HG03196 (cell line): ENCODE results near the gene ATP11B.

Source experiments
- ATAC-seq: cut with Tn5 transposase; IDR thresholded peaks from one replicate; pipeline ENCODE4 v1.9.1; 2021; ENCODE audit not compliant: unreplicated experiment

Gene ATP11B

DNA sequence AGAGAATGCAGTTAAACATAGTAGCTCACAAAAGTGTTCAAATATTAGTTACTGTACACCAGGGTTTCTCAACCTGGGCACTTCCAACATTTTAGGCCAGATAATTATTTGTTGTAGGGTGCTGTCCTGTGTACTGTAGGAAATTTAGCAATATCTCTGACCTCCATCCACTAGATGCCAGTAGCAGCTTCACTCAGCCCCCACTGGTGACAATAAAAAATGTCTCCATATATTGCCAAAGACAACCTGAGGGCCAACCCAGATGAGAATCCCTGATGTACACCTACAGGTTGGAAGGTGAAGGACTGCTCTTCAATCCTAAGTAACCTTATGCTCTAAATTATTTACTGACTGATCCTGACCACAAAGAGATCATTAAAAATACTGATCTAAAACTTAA is 154.6 kb downstream of the ATP11B start:
- ATAC-seq, result no peak

DNA sequence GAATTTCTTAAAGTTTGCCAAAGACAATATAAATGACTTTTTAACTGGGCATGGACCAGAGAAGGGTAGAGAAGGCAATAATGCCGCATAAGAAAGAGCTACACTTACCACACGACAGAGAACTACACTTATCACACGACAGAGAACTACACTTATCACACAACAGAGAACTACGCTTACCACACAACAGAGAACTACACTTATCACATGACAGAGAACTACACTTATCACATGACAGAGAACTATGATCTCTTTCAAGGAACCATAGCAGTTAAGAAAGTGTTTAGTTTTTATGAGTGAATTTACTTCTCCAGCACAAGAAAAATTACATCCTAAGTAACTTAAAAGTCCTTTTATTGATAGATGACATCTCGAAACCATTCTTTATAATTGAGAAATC is 155.0 kb downstream of the ATP11B start:
- ATAC-seq, result no peak

DNA sequence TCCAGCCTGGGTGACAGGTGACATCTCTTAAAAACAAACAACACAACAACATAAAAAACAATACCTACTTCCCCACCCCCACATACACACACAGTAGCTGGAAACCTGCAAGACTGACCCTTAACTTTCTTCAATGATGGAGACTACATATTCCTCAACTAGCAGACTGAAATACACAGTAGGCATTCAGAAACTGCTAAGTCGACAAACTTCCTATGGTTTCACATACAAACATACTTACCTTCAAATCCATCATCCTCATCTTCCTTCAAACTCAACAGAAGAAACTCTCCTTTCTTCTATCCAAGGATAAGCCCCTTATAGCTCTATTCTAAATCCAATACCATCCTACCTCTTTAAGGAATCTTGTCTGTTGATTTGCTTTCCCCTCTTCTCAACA is 156.4 kb downstream of the ATP11B start:
- ATAC-seq, result no peak

DNA sequence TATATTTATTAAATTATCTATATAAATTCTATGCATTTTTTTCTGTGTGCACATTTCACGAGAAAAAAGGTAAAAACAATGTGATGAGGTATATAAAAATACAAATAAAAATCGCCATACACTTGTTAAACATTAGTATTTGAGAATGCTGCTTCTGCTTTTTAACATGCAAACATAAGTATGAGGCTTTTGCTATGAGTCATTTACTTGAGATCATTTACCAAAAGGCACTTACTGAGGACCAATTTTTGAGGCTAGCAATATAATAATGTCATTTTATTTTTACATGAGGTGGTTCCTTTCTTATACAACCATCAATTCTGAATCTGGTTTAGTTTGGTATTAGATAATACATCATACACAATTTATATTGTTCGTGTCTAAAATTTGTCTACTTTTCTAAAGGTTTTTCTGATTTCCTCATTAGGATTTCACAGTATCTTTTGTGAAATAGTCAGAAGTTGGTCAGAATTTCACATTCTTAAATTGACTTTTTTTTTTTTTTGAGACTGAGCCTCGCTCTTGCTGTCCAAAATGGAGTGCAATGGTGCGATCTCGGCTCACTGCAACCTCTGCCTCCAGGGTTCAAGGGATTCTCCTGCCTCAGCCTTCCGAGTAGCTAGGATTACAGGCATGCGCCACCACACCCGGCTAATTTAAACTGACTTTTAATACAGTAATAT is 161.4 kb downstream of the ATP11B start:
- peak; percentile 78 for ATAC-seq

DNA sequence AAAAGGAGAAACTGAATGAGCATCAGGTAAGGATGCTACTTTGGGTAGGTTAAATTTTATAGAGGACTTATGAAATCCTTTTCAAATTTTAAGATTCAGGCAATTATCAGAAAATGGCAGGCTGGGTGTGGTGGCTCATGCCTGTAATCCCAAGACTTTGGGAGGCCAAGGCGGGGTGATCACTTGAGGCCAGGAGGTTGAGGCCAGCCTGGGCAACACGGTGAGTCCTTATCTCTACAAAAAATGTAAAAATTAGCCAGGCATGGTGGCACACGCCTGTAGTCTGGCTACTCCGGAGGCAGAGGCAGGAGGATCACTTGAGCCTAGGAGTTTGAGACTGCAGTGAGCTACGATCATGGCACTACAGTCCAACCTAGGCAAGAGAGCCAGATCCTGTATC is 163.9 kb downstream of the ATP11B start:
- ATAC-seq, result no peak

DNA sequence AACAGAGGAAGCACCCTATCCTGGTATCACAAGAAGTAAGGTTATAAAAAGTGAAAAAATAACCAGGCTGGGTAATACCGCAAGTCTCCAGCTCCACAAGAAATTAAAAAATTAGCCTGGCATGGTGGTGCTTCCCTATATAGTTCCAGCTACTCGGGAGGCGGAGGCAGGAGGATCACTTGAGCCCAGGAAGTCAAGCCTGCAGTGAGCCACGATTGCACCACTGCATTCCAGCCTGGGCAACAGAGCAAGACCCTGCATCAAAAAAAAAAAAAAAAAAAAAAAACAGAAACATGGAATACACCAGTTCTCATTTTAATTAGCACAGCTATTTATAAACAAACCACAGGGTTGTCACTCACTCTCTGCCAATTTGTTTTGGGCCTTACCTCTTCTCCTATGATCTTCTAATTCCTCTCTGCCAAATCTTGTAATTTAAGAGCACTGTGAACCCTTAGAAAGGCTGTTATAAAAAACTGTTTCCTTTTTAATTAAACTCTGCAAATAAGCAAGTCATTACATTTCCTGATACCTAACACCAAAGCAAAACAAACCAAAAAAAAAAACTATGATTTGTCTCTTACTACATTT is 164.5 kb downstream of the ATP11B start:
- ATAC-seq, result no peak

DNA sequence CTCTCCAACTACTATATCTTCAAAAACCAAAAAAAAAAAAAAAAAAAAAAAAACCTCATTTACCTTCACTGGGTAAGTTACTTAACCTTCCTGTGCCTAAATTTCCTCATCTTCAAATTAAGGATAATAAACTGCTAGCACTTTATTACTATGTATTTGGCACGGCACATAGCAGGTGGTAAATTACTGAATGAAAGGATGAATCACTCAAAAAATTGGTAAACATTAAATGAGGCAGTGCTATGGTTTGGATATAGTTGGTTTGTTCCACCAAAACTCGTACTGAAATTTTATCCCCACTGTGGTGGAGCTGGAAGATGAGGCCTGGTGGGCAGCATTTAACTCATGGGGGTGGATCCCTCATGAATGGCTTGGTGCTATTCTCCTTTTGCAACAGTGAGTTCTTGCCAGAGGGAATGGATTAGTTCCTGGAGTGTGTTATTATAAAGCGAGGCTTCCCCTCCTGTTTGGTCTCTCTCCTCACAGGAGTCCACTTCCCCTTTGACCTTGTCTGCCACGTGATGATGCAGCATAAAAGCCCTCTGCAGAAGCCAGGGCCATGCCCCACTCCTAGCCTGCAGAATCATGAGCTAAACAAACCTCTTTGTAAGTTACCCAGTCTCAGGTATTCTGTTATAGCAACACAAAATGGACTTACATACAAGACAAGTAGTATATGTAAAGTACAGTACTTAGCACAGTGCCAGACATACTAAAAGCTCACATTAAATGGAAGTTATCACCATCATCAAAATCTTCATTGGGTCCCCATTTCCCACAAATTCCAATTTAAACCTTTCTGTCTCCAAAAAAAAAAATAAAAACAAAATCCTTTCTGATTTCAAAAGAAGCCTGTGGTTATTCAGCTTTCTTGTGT is 166.4 kb downstream of the ATP11B start:
- ATAC-seq, result no peak

DNA sequence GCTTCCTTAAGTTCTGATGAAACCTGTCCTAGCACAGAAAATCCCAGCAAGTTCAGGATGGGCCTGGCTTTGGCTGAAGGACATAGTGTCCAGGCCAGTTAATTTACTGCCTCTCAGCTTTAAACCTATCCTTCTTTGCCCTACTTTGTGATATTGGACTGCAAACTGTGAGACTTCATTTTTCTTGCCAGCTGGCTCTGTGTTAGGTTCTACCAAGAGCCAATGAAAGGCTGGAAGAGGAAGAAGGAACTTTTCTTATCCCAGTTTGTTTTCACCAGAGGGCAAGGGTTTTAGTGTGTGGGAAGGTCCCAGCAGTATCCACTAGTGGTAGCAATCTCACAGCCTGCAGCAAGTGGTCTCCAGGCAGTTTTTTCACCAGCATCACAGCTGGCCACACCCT is 168.9 kb downstream of the ATP11B start:
- ATAC-seq, result no peak

DNA sequence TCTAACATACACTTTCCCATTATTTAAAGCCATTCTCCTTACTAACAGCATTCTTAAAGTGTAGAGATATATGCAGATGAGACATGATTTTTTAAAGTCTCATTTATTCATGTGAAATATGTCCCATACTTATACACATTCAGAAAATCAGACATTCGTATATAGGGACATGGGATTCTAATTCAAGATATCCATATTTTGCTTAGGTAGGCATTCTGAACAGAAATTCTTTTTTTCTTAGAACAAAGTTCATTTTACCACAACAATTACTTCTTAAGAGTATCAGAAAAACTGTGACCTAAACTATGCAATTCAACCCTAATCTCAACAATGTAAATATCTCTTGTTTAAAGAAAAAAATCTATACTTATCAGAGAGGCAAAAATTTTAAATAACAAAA is 170.9 kb downstream of the ATP11B start:
- no peak for ATAC-seq

DNA sequence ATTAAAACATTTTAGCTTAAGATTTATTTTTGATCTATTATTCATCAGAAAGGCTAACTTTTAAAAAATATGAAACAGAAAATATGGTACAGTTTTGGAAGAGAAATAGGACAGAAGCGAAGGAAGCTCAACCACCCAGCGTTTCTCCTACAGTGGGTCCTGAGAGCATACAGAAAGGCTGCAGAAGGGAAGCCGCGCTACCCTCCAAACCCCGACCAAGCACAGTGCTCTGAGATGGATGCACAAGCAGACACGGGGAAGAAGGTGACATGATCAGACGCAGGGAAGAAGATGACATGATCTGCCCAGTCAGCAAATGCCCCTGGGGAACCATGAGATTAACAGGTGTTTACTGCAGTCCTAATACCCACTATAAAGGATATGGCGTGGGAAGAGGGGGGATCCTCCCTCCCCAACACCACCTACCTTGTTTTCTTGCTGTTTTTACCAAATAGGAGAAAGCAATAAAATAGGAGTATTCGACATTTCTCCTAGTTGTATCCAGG is 172.6 kb downstream of the ATP11B start:
- no peak for ATAC-seq

DNA sequence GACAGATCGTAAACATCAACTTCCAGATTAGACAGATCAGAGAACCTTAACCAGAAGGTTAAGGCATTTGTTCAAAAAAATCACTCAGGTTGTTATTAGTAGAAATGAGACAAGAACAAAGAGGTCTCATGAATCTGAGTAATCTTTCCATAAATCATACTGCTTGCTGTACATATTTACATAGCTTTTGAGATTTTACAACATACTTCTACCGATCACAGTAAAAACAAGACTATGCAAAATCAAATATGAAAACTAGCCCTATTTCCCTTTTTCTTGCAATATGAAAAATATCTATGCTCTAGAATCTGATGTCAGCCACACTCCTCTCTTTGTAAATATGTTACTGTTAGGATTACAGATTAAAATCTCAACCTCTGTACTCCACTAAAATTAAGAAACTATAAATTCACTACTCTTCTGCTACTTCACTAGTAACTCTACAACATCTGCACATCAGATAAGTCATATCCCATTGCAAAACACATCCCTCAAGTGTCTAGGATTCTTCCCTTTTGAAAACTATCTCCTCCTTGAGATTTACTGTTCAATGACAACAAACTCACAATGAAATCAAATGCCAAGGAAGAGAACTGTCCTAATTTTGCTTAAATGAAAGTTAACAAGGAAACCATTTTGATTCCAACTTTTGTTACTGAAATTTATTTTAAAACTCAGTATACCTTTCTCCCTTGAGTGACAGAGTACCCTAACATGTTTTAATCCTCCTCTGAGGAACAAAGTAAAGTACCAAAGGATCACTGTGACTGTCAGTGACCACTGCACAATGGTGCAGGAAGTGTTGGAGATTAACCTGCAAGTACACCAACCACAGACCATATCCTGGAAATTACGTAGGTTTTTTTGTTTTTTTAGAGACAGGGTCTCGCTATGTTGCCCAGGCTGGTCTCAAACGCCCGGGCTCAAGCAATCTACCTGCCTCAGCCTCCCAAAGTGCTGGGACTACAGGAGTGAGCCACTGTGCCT is 174.2 kb downstream of the ATP11B start:
- peak; percentile 48 for ATAC-seq

DNA sequence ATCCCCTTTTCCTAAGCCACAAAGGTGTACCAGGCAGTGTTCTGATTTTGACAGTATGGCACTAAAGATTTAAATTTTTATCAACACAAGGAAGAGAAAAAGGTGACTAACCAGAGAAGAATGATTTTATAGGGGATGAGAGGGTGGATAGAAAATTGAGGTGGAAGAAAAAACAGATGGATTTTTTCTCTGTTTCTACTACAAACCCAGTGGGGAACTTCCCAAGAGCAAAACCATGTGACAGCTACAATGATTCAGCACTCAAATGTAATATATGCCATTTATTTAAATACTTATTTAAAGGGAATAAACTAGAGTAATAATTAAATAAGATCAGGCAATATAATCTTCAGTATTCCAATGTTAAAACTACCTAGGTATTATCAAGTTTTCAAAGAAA is 176.0 kb downstream of the ATP11B start:
- no peak for ATAC-seq

DNA sequence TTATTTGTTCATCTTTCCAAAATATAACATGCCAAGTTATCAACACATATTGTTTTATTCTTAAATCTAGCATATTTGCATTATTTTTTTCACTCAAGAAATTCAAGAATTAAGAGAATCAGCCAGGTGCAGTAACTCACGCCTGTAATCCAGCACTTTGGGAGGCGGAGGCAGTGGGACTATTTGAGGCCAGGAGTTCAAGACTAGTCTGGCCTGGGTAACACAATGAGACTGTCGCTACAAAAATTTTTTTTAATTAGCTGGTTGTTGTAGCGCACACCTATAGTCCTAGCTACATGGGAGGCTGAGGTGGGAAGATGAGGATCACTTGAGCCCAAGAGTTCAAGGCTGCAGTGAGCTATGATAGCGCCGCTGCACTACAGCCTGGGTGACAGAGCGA is 176.5 kb downstream of the ATP11B start:
- ATAC-seq, result no peak

DNA sequence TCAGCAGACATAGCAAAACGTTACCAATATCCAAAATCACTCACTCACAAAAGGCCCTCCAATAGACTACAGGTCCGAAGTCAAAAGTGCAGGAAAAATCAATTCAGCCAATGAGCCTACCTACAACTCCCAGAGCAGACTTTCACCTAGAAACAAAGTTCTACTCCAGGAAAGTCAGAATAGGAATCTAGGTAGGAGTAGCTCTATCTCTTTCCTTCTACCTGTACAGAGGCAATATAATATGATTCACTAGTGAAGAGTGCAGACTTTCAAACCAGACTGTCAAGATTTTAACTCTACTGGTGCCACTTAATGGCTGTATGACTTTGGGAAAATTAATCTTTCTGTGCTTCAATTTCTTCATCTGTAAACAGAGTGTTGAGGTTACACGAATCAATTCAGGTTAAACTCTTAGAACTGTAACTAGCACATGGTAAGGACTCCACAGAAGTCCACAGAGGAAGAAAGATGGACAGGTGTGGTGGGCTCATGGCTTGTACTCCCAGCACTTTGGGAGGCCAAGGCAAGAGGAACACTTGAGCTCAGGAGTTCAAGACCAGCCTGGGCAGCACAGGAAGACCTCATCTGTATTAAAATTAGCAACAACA is 177.6 kb downstream of the ATP11B start:
- no peak for ATAC-seq
